T-helper 9 cell (primary cell): ENCODE measurements around the gene RAB21.
A peak's percentile ranks its signal among the peaks of the same experiment; 100 is the strongest.

Experiments
- DNase-seq: peaks from one replicate; pipeline ENCODE4 v3.0.0-alpha.2; 2020
- total RNA-seq, 2 donors: gene quantifications; one replicate each; lab custom pipeline; 2026; lab: John Stamatoyannopoulos, UW

RAB21 gene
- 122 to 125 reads per million in 2 donors for total RNA-seq

DNA sequence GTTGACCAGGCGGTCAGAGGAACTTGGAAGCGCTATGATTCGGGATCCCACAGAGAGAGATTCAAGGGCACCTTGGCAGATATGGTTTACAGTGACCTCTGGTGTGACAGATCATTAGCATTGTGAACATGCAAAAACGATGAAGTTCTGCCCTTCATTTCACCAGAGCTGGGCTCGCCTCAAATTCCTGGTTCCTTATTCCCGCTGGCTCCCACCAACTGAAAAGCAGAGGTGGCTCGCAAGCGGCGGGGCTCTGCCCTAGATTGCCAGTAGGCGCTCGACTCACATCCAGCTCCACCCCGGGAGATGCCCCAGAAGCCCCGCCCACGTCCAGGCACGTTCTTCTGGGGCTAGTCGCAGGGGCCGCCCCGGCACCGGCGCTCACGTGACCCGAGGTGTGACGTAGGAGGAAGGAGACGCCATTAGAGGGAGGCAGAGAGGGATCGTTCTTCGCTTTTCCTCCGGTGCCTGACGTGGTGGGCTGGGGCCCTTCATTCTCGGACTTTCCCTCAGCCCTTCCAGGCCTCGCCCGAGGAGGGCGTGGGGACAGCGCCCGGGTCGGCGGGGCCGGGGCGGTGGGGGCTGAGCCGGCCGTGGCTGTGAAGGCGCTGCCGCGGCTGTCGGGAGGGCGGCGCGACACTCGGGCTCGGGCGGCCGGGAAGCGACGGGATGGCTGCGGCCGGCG, at the start of gene RAB21:
TSS of gene RAB21 (plus strand) at position 403 of the 685 bp plus-strand sequence. CDS start at position 670, 267 bp downstream.
- DNase-seq, result peak; percentile 99

DNA sequence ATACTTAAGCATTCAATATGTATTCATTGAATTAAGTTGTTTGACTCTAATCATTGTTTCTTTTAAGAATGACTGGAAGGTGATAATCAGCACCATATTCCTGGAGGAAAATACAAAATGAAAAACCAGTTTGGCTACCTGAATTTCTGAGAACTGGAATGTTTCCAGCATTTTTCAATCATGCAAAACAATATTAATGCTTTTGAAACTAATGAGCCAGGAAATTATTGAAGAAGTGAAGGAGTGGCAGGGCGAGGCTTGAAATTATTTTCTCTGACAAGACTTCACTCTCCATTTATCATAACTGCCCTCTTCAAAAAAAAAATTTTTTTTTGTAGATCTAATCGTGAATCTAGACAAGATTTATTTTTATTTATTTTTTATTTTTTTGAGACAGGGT, 49.7 kb upstream of the RAB21 start:
- DNase-seq, result no peak

DNA sequence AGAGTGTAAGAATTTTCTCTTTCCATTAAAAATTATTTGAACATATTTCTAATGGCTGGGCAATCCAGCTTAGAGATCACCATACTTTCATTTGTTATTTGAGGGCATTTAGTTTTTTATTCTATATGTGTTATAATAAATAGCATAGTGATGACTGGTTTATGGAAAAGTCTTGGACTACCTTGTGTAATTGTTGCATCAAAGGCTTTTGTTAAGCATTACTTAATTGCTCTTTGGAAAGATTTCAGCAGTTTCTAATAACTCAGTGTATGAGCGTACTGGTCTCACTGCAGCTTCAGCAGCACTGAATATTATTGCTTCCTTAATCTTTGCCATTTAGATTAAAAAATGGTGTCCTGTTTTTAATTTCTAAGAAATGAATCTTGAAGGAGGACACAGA, 46.0 kb upstream of the RAB21 start:
- DNase-seq, result no peak

DNA sequence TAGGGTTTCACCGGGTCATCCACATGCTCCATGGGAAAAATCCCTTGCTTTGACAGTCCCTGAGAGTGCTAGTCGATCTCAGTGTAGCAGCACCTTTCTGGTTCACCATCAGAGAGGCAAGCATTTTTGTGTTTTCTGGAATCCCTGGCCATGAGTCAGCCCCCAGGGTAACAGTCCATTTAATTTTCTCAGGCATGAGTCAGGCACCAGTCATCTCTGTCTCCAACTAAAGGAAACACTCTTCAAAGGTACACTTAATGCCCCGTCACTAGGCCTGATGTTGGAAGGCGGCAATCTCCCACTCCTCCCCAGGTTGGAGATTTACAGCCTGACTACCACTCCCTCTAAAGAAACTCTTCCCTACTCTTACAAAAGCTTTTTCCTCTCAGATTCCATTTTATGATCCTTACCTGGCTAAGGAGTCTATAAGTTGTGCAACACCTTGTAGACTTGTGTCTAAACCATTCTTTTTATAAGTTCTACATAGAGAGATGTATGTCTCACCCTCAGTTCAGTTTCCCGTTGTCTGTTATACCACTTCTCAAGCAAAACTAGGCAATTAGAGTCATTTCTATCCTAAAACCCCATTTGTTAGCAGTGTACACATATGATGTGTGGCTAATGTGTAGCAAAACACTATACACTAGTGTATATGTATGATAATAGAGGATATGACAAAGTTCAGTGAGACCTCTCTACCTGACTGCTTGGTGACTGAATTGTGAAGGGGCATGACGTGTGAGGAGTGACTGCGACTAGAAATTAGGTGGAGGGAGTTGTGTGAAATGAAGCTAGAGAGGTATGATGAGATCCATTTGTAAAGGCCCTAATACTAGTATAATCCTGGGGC, 44.2 kb upstream of the RAB21 start:
- no peak for DNase-seq

DNA sequence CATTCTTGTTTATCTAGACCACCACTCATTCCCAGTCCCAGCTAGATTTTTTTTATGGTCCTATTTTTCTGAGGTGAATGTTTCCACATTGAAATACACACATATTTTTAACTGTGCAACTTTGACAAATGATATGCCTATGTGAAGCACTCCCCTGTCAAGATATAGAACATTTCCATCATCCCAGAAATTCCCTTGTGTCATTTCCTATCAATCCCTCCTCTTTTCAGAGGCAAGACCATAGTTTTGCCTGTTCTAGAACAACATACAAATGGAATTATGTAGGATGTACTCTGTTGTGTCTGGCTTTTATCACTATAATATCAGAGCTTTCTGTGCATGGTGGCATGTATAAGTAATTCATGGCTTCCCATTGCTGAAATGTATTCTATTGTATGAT, 36.1 kb upstream of the RAB21 start:
- DNase-seq, result no peak

- no peak for DNase-seq
These were observed 34.9 kb upstream of the RAB21 start for GRCh38 chr12:71719647-71720370.

DNA sequence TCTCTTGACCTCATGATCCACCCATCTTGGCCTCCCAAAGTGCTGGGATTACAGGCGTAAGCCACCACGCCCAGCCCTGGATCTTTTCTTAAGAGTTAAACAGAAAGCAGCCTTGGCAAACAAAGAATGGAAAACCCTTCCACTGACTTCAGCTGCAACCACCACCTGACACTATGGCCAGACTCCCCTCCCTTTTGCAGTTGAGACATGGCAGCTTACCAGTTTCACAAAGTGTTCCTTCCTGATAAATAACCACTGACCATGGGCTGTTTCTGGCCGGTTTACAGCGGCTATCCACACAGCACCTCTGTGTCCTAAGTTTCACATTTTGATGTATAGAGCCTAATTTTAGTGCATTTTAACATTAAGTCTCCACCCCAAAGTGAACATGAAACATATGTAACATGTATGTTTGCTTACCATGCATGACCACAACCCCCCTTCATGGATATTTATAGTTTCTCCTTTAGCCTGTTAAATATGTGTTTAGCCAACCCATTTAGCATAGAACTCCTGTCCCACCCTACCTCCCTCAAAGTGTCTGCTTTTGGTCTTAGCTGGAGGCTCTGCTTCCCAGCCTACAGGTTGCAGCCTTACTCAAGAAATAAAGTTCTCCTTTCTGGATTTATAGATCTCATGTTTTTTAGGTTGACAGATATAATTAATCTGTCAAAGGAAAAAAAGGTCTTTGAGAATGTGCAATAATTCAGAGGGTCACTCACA, 32.7 kb upstream of the RAB21 start:
- DNase-seq, result no peak

GRCh38 chr12:71725011-71725410, 29.7 kb upstream of the RAB21 start:
- DNase-seq, result no peak

GRCh38 chr12:71726548-71726947, 28.1 kb upstream of the RAB21 start:
- no peak for DNase-seq

- DNase-seq, result no peak
These were observed 26.7 kb upstream of the RAB21 start for GRCh38 chr12:71727958-71728357.

GRCh38 chr12:71730936-71731335, 23.7 kb upstream of the RAB21 start:
- DNase-seq, result no peak

GRCh38 chr12:71731439-71732356, 23.0 kb upstream of the RAB21 start:
- no peak for DNase-seq

GRCh38 chr12:71732357-71732712, 22.3 kb upstream of the RAB21 start:
- DNase-seq, result no peak

- no peak for DNase-seq
These were observed 17.5 kb upstream of the RAB21 start for GRCh38 chr12:71737197-71737596.

GRCh38 chr12:71742998-71743397, 11.7 kb upstream of the RAB21 start:
- no peak for DNase-seq

- no peak for DNase-seq
These were observed 10.0 kb upstream of the RAB21 start for GRCh38 chr12:71744522-71745300.

- DNase-seq, result peak; percentile 21
These were observed 7.6 kb upstream of the RAB21 start for GRCh38 chr12:71746974-71747611.

- no peak for DNase-seq
These were observed 6.4 kb upstream of the RAB21 start for GRCh38 chr12:71748081-71748850.

DNA sequence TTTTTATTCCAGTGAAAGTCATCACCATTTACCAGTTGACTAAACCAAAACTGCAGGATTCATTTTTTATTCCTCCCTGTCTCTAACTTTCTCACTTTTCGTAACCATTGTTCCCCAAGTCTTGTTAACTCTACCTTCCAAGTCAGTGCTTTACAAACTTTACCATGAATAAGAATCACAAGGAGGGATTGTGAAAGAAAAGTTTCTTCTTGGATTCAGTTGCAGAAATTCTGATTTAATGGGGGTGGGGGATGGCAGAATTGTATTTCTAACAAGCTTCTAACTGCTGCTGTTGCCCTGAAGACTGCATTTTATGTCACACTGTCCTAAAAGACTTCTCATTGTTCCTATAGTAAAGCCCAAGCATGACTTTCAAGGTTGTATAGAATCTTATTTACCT, 5.0 kb upstream of the RAB21 start:
- DNase-seq, result no peak

GRCh38 chr12:71752891-71753290, 1.8 kb upstream of the RAB21 start:
- DNase-seq, result no peak
